Measurements from ENCODE around the gene PIH1D2.

DNA sequence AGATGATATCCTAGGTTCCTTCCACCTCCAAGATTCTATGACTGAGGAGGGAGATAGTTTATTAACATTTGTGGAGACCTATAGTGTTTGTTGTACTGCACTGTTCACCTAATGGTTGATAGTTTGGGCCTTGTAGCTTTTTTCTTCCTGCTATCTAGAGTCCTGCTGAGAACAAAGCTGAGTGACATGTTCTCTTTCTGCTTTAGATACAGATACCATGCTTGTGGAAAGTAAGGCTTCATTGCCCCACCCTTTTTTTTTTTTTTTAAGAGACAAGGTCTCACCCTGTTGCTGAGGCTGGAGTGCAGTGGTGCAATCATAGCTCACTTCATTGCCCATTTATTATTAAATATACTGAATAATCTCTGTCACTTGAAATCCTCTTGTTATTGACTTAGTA lies 36.3 kb downstream of the PIH1D2 start:
- TF ChIP-seq GATA1 (IDR thresholded peaks at IDR 0.05; ENCODE audit: low read depth, low read length) = no peak
- TF ChIP-seq POLR2A (IDR thresholded peaks at IDR 0.05; ENCODE audit: low read length) = no peak
